Neural cell (in vitro differentiated cells): ENCODE data around the gene SERP1. TPM values are rescaled to one million over a fixed set of nuclear protein-coding genes. Genes with fewer than 3 reads are reported as not detected.

ENCODE experiments used
- H2AFZ ChIP-seq: fragments of 200-600, 300-800 bp; sonication (generic), shearing (Covaris generic); 2 replicates; pipeline ENCODE4 v1.6.0; 2014; ENCODE audit warnings: low read depth, mild to moderate bottlenecking, antibody characterized with exemption, low read length, moderate library complexity
- H3F3A ChIP-seq: fragments of 200-600 bp; shearing (Covaris generic); 2 replicates; pipeline ENCODE4 v1.6.1; 2016; ENCODE audit warnings: mild to moderate bottlenecking, moderate library complexity, mixed read lengths, antibody characterized with exemption, low read length; ENCODE audit not compliant: insufficient read depth, poor library complexity, severe bottlenecking
- H3K27ac ChIP-seq: fragments of 200-600, 300-800 bp; sonication (generic), shearing (Covaris generic); 2 replicates; pipeline ENCODE4 v1.5.1; 2014; ENCODE audit warnings: mild to moderate bottlenecking, low read length, moderate library complexity
- H3K27me3 ChIP-seq: fragments of 300-800, 200-600 bp; sonication (generic), shearing (Covaris generic); 2 replicates; pipeline ENCODE4 v1.6.0; 2014; ENCODE audit warnings: mild to moderate bottlenecking, low read depth, low read length, moderate library complexity; ENCODE audit not compliant: insufficient read depth
- H3K36me3 ChIP-seq: fragments of 300-800, 200-600 bp; sonication (generic), shearing (Covaris generic); 2 replicates; pipeline ENCODE4 v1.5.1; 2014; ENCODE audit warnings: mild to moderate bottlenecking, antibody characterized with exemption, low read length, moderate library complexity; ENCODE audit not compliant: insufficient read depth
- H3K4me2 ChIP-seq: fragments of 300-800, 200-600 bp; sonication (generic), shearing (Covaris generic); 2 replicates; pipeline ENCODE4 v1.6.0; 2014; ENCODE audit warnings: mild to moderate bottlenecking, low read length
- H3K4me3 ChIP-seq: fragments of 300-800, 200-600 bp; sonication (generic), shearing (Covaris generic); 2 replicates; pipeline ENCODE4 v1.5.1; 2014; ENCODE audit warnings: mild to moderate bottlenecking, low read length, moderate library complexity
- H3K79me2 ChIP-seq: fragments of 200-600 bp; shearing (Covaris generic); replicated peaks from 2 replicates; pipeline ENCODE4 v1.6.0; 2014; ENCODE audit warnings: mild to moderate bottlenecking, low read length, moderate library complexity; ENCODE audit not compliant: insufficient read depth
- H3K9ac ChIP-seq: fragments of 300-800, 200-600 bp; sonication (generic), shearing (Covaris generic); 2 replicates; pipeline ENCODE4 v1.6.1; 2016; ENCODE audit warnings: mild to moderate bottlenecking, low read length, mixed read lengths
- H3K9me2 ChIP-seq: fragments of 200-600 bp; shearing (Covaris generic); 2 replicates; pipeline ENCODE4 v1.6.1; 2016; ENCODE audit warnings: mild to moderate bottlenecking, low read length, mixed read lengths; ENCODE audit not compliant: insufficient read depth
- H3K9me3 ChIP-seq: fragments of 200-600, 300-800 bp; sonication (generic), shearing (Covaris generic); 2 replicates; pipeline ENCODE4 v1.6.1; 2016; ENCODE audit warnings: mild to moderate bottlenecking, mixed run types, low read length, moderate library complexity, mixed read lengths
- H4K20me1 ChIP-seq: fragments of 200-600 bp; shearing (Covaris generic); 2 replicates; pipeline ENCODE4 v1.6.1; 2016; ENCODE audit warnings: mild to moderate bottlenecking, mixed run types; ENCODE audit not compliant: insufficient read depth
- CTCF ChIP-seq: fragments of 450-650 bp; IDR thresholded peaks from 2 replicates; pipeline ENCODE4 v1.5.1; 2014; ENCODE audit warnings: antibody characterized with exemption, mild to moderate bottlenecking, moderate library complexity; ENCODE audit not compliant: poor library complexity, severe bottlenecking
- EP300 ChIP-seq: fragments of 450-650 bp; conservative IDR thresholded peaks from 2 replicates; pipeline ENCODE4 v1.6.1; 2014; ENCODE audit warnings: antibody characterized with exemption, mild to moderate bottlenecking, moderate library complexity; ENCODE audit not compliant: poor library complexity, severe bottlenecking
- EZH2 ChIP-seq: fragments of 200-600, 300-800 bp; shearing (Covaris generic), sonication (generic); IDR thresholded peaks from 2 replicates; pipeline ENCODE4 v1.6.1; 2014; ENCODE audit warnings: antibody characterized with exemption, low read length, borderline replicate concordance, mild to moderate bottlenecking; ENCODE audit not compliant: insufficient read depth, poor library complexity, severe bottlenecking
- MXI1 ChIP-seq: fragments of 450-650 bp; conservative IDR thresholded peaks from 2 replicates; pipeline ENCODE4 v1.6.1; 2014; ENCODE audit warnings: antibody characterized with exemption, mild to moderate bottlenecking; ENCODE audit not compliant: poor library complexity, severe bottlenecking
- POLR2AphosphoS5 ChIP-seq: IDR thresholded peaks from 2 replicates; pipeline ENCODE4 v1.6.1; 2012
- RAD21 ChIP-seq: fragments of 450-650 bp; conservative IDR thresholded peaks from 2 replicates; pipeline ENCODE4 v1.6.1; 2014; ENCODE audit warnings: antibody characterized with exemption, mild to moderate bottlenecking, moderate library complexity
- REST ChIP-seq: IDR thresholded peaks from 2 replicates; pipeline ENCODE4 v1.6.1; 2012; ENCODE audit warnings: borderline replicate concordance
- SMC3 ChIP-seq: fragments of 450-650 bp; conservative IDR thresholded peaks from 2 replicates; pipeline ENCODE4 v1.6.1; 2014; ENCODE audit warnings: antibody characterized with exemption, mild to moderate bottlenecking, moderate library complexity; ENCODE audit not compliant: poor library complexity
- TAF1 ChIP-seq: IDR thresholded peaks from 2 replicates; pipeline ENCODE4 v1.6.1; 2012; ENCODE audit warnings: low read depth
- polyA plus RNA-seq: library from polyadenylated mRNA; depleted of rRNA; stranded (reverse); fragments of >200 nt; gene quantifications from 2 replicates; pipeline ENCODE4 v1.2.3, GENCODE V29; 2014

Gene SERP1
- polyA plus RNA-seq, 1 donor from 2014 or later, result 120 TPM

- Histone ChIP-seq H3K9ac (no peak overlapping the region), H3K9me2 (no peaks in the 10 kb centered on the region), H3K4me3 (no peak overlapping the region), H3K79me2 (no peaks in the 10 kb centered on the region), H3K36me3 (no peaks in the 10 kb centered on the region), H3K27ac (no peak overlapping the region), H3K9me3 (no peaks in the 10 kb centered on the region), H3K4me2 (no peak overlapping the region), H4K20me1 (no peaks in the 10 kb centered on the region), H3K27me3 (no peaks in the 10 kb centered on the region), H2AFZ (no peak overlapping the region), H3F3A (no peaks in the 10 kb centered on the region)
- TF ChIP-seq RAD21 (peak; percentile 83), TAF1 (no peak), EZH2 (no peak), POLR2AphosphoS5 (no peak), REST (no peak), MXI1 (no peak), EP300 (no peak), SMC3 (peak; percentile 85), CTCF (peak; percentile 78)
These were observed 50.6 kb downstream of the SERP1 start for GRCh38 chr3:150495563-150496168.

- Histone ChIP-seq H3K9me2 (no peaks in the 10 kb centered on the region), H3K9me3 (no peaks in the 10 kb centered on the region), H4K20me1 (no peaks in the 10 kb centered on the region), H3K4me2 (no peak overlapping the region), H3K36me3 (no peaks in the 10 kb centered on the region), H2AFZ (no peak overlapping the region), H3K27me3 (no peaks in the 10 kb centered on the region), H3K9ac (no peak overlapping the region), H3K79me2 (no peaks in the 10 kb centered on the region), H3K4me3 (no peak overlapping the region), H3K27ac (no peak overlapping the region), H3F3A (no peaks in the 10 kb centered on the region)
- TF ChIP-seq RAD21, result no peak
- TF ChIP-seq CTCF, result no peak
- TF ChIP-seq MXI1, result no peak
- TF ChIP-seq EP300, result no peak
- no peak for TF ChIP-seq TAF1
- TF ChIP-seq SMC3, result no peak
- TF ChIP-seq EZH2, result no peak
- no peak for TF ChIP-seq POLR2AphosphoS5
- no peak for TF ChIP-seq REST
These were observed 51.1 kb downstream of the SERP1 start for GRCh38 chr3:150495149-150495548.
